Measurements from ENCODE around the gene FOXK2.

Gene FOXK2

DNA sequence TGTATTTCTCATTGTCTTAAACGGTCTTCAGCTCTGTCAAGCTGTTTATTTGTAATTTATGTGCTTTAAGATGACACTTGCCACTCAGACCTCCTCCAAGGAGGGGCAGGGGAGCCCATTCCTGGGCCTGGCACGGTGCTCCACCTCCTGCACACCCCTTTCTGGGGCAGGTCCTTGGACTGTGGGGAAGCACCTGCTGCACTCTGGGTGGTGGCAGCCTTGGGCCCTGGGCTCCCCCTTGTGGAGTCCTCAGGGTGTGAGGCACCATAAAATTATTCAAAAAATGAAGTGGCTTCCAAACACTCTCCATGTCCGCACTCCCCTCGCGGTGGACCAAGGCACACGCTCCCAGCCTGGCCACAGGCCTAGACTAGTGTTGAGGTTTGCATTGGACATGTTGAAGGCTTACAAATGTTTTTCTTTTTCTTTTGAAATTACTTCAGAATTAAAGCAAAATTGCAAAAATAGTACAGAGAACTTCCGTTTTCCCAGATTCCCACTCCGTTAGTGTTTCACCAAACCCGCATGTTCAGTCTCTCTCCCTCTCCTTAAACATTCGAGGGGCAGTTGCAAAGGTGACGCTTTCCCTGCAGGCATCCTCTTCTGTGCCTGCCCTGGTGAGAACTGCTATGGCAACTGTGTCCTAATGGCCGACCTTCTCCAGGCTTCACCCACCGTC is 32.4 kb downstream of the FOXK2 start:
- TF ChIP-seq CTCF (IDR thresholded peaks at IDR 0.05): peak; percentile 66

DNA sequence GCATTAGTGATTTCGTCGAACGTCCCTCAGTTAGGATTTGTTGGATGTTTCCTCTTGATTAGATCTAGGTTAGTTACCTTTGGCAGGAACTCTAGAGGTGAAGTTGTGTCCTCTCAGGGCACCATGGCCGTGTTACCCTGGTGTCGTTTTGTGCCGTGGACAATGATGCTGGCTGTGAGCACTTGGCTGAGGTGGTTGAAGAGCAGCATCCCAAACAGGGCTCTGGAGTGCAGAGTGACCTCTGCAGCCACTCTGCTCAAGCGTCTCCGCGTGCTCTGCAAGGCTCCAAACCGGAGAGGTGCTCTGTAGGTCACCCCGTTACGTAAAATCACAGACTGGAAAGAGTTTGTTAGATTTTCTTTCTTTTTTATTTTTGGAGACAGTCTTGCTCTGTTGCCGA is 33.0 kb downstream of the FOXK2 start:
- TF ChIP-seq CTCF (IDR thresholded peaks at IDR 0.05): no peak

DNA sequence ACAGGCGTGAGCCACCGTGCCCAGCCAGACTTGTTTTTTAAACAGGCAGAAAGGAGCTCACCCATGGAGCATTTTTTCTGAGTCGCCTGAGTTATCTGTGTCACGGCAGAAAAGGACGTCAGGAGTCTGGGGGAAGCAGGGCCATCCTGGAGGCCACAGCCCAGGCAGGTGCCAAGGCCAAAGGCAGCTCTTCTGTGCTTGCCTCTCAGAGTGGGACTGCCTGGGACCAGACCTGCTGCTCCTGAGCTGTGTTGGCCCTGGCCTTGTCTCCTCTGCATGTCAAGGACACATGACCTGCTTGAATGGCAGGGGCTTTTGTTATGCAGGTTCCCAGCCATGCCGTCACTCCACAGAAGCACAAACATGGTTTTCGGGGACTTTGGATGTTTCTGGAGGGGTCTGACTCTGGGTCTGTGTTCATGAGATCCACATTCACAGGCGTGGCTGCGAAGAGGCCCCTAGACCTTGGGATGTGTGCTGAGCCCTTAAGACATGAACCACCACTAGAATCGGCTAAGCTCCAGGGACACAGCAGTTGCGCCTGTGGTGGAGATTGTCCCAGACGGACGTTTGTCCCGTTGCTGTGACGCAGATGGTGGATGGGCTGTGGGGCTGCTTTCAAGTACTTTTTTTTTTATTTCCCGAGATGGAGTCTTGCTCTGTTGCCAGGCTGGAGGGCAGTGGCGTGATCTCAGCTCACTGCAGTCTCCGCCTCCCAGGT is 33.8 kb downstream of the FOXK2 start:
- no peak for TF ChIP-seq CTCF (IDR thresholded peaks at IDR 0.05)

DNA sequence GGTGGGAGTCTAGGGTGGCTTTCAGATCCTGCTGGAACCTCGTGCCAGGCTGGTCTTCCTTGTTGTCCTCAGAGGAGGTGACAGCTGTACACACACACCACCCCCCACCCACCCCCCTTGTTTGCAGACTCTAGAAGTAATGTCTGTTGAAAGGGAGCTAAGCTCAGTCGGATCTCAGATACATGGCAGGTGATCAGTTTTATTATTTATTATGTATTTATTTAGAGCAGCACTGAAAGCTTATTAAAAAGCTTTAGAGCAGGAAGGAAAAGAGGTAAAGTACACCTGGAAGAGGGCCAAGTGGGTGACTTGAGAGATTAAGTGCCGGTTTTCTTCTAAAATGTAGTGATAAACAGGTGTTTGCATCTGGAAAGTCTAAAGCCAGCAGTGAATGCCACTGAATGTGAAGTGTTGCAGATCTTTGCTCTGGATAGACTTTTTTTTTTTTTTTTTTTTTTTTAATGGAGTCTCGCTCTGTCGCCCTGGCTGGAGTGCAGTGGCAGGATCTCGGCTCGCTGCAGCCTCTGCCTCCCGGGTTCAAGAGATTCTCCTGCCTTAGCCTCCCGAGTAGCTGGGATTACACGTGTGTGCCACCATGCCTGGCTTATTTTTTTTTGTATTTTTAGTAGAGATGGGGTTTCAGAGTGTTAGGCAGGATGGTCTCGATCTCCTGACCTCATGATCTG is 40.2 kb downstream of the FOXK2 start:
- no peak for TF ChIP-seq CTCF (IDR thresholded peaks at IDR 0.05)

- TF ChIP-seq CTCF (IDR thresholded peaks at IDR 0.05): no peak
Observed at GRCh38 chr17:82560252-82560642, 40.7 kb downstream of the FOXK2 start.

DNA sequence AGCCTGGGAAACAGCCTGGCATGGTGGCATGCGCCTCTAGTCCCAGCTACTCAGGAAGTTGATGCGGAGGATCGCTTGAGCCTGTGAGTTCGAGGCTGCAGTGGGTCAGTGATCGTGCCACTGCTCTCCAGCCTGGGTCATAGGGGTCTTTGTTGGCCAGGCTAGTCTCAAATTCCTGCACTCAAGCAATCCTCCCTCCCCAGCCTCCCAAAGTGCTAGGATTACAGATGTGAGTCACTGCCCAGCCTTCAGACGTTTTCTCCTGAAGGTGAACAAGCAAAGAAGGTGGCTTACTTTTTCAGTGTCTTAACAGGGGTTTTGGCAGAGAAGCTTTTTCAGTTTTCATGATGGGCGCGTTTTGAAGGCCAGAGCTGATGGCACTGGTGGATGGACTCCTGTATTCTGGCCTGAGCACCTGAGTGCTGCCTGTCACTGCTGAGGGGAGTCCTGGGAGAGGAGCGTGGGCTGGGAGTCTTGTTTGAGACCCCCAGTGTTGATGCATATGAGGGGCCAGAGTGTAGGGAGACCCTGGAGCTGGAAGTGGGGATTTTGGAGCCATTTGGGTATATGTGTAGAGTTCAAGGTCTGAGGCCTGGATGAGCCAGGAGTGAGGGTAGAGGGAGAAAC is 41.4 kb downstream of the FOXK2 start:
- TF ChIP-seq CTCF (IDR thresholded peaks at IDR 0.05): no peak

DNA sequence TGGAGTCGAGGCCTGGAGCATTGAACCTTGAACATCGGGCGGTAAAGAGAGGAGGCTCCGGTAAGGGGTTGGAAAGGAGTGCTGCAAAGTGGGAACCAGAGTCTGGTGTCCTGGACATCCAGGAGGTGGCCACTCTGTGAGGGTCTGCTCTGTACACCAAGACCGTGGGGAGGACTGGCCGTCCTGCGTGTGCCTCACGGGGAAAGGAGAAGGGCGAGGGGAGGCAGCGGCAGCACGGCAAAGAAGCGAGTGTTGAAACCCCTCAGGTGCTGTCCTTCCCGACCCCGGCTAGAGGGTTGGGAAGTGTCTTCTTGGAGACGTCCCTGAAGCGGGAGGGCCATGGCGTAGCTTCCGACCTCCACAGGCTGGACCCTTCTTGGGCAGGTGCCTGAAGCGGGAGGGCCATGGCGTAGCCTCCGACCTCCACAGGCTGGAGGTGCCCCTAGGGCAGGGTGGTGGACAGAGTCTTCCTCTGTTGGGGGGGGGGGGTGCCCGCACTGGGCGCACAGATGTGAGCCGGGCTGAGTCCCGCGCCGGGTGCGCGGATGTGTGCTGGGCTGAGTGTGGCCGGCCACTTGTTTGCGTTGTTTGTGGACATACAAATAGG is 42.0 kb downstream of the FOXK2 start:
- TF ChIP-seq CTCF (IDR thresholded peaks at IDR 0.05): no peak

Data from LNCAP (cell line).